SK-N-SH treated with all-trans-retinoic acid at 6 μM for 48 hours (cell line): Measurements from ENCODE around the gene LMO7.

Experiments
- BACH2 ChIP-seq: fragments of 250-450 bp; sonication (Bioruptor Pico); IDR thresholded peaks from 2 replicates; pipeline ENCODE4 v1.9.0; 2021; ENCODE audit warnings: mild to moderate bottlenecking, borderline replicate concordance
- CSDC2 ChIP-seq: fragments of 250-450 bp; sonication (Bioruptor Pico); IDR thresholded peaks from 2 replicates; pipeline ENCODE4 v1.5.0; 2020; ENCODE audit warnings: mild to moderate bottlenecking, moderate library complexity
- ESRRG ChIP-seq: fragments of 250-450 bp; sonication (Bioruptor Pico); IDR thresholded peaks from 2 replicates; pipeline ENCODE4 v1.6.1; 2021; ENCODE audit warnings: mild to moderate bottlenecking
- PATZ1 ChIP-seq: fragments of 250-450 bp; sonication (Bioruptor Pico); IDR thresholded peaks from 2 replicates; pipeline ENCODE4 v1.8.0; 2020; ENCODE audit warnings: mild to moderate bottlenecking, moderate library complexity, borderline replicate concordance
- PPARA ChIP-seq: fragments of 250-450 bp; sonication (Bioruptor Pico); IDR thresholded peaks from 2 replicates; pipeline ENCODE4 v1.5.0; 2020; ENCODE audit warnings: mild to moderate bottlenecking, borderline replicate concordance
- RARB ChIP-seq: fragments of 250-450 bp; sonication (Bioruptor Pico); IDR thresholded peaks from 2 replicates; pipeline ENCODE4 v1.8.0; 2021; ENCODE audit warnings: mild to moderate bottlenecking, moderate library complexity
- TOX ChIP-seq: fragments of 250-450 bp; sonication (Bioruptor Pico); IDR thresholded peaks from 2 replicates; pipeline ENCODE4 v1.8.0; 2021; ENCODE audit warnings: mild to moderate bottlenecking, moderate library complexity, borderline replicate concordance
- TSHZ2 ChIP-seq: fragments of 250-450 bp; sonication (Bioruptor Pico); IDR thresholded peaks from 2 replicates; pipeline ENCODE4 v1.5.0; 2020; ENCODE audit warnings: mild to moderate bottlenecking, moderate library complexity
- ZFP3 ChIP-seq: fragments of 250-450 bp; sonication (Bioruptor Pico); IDR thresholded peaks from 2 replicates; pipeline ENCODE4 v1.5.0; 2020; ENCODE audit warnings: mild to moderate bottlenecking, moderate library complexity
- ZFP30 ChIP-seq: fragments of 450-650 bp; formaldehyde crosslinking; IDR thresholded peaks from 2 replicates; pipeline ENCODE4 v1.5.0; 2022; ENCODE audit warnings: mild to moderate bottlenecking, moderate library complexity

DNA sequence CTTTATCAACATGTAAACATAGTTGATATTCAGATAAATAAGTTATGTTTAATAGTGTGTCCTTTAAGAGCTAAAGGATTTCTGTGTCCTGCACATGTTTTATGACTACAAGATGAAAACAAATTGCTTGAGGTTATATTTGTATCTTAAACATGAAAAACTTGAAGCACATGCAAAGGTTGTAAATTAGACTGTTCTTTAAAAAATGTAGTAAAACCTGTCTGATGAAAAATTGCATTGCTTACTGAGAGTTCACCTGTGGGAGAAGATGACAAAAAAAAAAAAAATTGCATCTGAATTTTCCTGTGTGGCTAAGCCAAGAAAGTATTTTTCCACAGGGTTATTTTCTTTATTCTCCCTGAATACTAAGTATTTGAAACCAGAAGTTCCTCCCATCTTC, 25.7 kb upstream of the LMO7 start:
- TF ChIP-seq TOX (CRISPR knock-in tag) (no peak), CSDC2 (CRISPR knock-in tag) (no peak), RARB (no peak), PATZ1 (no peak), PPARA (no peak), ESRRG (CRISPR knock-in tag) (no peak), ZFP30 (CRISPR knock-in tag) (no peak), BACH2 (CRISPR knock-in tag) (no peak), TSHZ2 (CRISPR knock-in tag) (no peak), ZFP3 (CRISPR knock-in tag) (no peak)
